ENCODE measurements around the gene SEPTIN2. TPM values are rescaled to one million over a fixed set of nuclear protein-coding genes. Genes with fewer than 3 reads are reported as not detected.

The SEPTIN2 gene
- total RNA-seq, 4 donors from 2014 or later: 135 to 631 (median 268) TPM

DNA sequence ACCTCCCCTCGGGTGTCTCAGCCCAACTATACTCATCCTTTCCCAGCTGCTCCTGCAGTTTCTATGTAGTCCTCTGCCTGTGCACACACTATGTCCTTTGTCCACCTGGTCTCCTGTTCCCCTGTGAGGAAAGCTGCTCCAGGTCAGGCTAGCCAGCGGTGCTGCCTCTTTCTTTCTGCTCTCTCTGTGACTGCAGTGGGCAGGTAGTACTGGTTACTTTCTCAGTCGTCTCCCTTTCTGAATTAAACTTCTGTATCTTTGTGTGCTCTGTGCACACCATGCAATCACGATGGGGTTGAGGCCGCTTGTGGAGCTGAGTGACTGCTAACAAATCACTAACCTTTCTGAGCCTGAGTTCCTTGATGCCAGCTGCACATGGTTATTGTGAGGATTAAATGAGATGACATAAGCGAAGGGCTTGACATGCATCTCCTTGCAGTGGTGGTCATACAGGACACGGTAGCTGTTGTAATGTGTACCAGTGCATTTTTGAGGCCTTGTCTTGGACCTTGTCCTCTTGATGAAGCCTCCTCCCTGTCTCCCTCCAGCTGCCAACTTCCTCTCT is 43.8 kb downstream of the SEPTIN2 start:
- Histone ChIP-seq H3K4me3 (no peak overlapping the region), H3K9me3 (no peaks in the 10 kb centered on the region), H3K27ac (no peak overlapping the region), H3K27me3 (no peaks in the 10 kb centered on the region), H3K4me1 (peaks cover 0 to 6% of the 10 kb centered on the region in 2 donors), H3K36me3 (no peaks in the 10 kb centered on the region)
- intact Hi-C loops (cut with DNase I; ENCODE audit: low total_unique reads): loop anchor here (5.0 kb wide), 1 partner anchor 87 kb away; no protein-coding TSS in a partner anchor
- no peak for TF ChIP-seq POLR2A (IDR thresholded peaks at IDR 0.05)
- TF ChIP-seq, protein P1, sequence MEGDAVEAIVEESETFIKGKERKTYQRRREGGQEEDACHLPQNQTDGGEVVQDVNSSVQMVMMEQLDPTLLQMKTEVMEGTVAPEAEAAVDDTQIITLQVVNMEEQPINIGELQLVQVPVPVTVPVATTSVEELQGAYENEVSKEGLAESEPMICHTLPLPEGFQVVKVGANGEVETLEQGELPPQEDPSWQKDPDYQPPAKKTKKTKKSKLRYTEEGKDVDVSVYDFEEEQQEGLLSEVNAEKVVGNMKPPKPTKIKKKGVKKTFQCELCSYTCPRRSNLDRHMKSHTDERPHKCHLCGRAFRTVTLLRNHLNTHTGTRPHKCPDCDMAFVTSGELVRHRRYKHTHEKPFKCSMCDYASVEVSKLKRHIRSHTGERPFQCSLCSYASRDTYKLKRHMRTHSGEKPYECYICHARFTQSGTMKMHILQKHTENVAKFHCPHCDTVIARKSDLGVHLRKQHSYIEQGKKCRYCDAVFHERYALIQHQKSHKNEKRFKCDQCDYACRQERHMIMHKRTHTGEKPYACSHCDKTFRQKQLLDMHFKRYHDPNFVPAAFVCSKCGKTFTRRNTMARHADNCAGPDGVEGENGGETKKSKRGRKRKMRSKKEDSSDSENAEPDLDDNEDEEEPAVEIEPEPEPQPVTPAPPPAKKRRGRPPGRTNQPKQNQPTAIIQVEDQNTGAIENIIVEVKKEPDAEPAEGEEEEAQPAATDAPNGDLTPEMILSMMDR (IDR thresholded peaks at IDR 0.05): no peak
- DNase-seq: no peak

DNA sequence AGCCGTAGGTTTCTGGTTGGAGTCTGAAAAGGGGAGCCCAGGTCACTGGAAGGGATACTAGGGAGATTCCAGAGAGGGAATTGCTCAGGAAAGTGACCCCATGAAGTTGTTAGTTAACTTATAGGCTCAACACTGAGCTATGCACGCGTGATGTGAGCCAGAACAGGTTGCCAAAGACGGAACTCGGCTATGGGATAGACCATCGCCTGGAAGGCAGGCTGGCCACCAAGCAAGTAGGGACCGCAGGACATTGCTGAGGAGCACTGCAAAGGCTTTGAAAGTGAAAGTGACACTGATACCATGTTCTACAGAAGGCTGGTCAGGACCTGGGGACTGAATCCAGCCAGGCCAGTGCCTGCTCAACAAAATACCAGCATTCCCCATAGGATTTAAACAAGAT is 47.7 kb downstream of the SEPTIN2 start:
- H3K4me3 ChIP-seq: no peak overlapping the region
- H3K27ac ChIP-seq: no peak overlapping the region
- no peaks in the 10 kb centered on the region for H3K9me3 ChIP-seq
- TF ChIP-seq POLR2A (IDR thresholded peaks at IDR 0.05): no peak
- TF ChIP-seq, protein P1 (IDR thresholded peaks at IDR 0.05): no peak
- no peaks in the 10 kb centered on the region for H3K27me3 ChIP-seq
- no peak for DNase-seq
- no peaks in the 10 kb centered on the region for H3K4me1 ChIP-seq
- H3K36me3 ChIP-seq: no peaks in the 10 kb centered on the region
- intact Hi-C loops (cut with DNase I; ENCODE audit: low total_unique reads): no loop called here

DNA sequence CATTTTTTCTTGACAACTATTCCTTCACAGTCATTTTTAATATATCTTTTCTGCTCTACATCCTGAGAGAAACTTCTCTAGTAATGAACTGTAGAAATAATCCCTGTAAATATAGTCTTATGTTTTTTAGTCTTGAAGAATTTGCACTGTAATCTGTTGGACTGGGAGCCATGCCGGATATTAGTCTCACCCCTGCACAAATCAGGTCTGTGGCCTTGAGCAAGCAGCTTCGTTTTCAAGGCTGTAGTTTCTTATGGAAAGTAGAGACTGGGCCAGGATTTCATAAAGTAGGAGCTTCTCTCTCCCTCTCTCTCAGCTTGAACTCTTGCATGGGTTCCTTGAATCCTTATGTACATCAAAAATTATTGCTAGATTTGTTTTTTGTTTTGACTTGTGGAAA is 49.1 kb downstream of the SEPTIN2 start:
- Histone ChIP-seq H3K27ac (no peak overlapping the region), H3K36me3 (no peaks in the 10 kb centered on the region), H3K27me3 (no peaks in the 10 kb centered on the region), H3K9me3 (no peaks in the 10 kb centered on the region), H3K4me1 (no peaks in the 10 kb centered on the region), H3K4me3 (no peak overlapping the region)
- no peak for DNase-seq
- intact Hi-C loops (cut with DNase I; ENCODE audit: low total_unique reads): no loop called here
- no peak for TF ChIP-seq POLR2A (IDR thresholded peaks at IDR 0.05)
- TF ChIP-seq, protein P1 (IDR thresholded peaks at IDR 0.05): no peak

DNA sequence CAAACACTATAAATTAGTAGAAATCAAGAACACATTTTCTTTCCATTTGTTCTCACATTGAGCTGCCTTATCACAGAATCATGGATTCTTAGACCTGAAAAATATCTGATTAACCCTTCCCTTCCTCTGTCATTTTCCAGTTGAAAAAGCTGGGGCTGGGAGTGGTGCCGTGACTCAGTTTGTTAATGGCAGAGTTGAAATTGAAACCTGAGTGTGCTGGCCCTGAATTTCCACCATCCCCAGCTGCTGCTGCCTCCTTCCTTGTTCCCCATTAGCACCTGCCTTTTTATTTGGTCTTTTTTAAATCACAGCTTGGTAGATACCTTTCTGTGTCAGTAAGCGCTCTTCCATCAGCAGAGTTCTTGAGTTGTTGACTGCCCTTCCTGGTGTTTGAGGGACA is 51.0 kb downstream of the SEPTIN2 start:
- DNase-seq: no peak
- Histone ChIP-seq H3K4me3 (no peak overlapping the region), H3K27me3 (no peaks in the 10 kb centered on the region), H3K4me1 (no peaks in the 10 kb centered on the region), H3K9me3 (no peaks in the 10 kb centered on the region), H3K36me3 (no peaks in the 10 kb centered on the region), H3K27ac (no peak overlapping the region)
- intact Hi-C loops (cut with DNase I; ENCODE audit: low total_unique reads): no loop called here
- no peak for TF ChIP-seq POLR2A (IDR thresholded peaks at IDR 0.05)
- TF ChIP-seq, protein P1 (IDR thresholded peaks at IDR 0.05): no peak

DNA sequence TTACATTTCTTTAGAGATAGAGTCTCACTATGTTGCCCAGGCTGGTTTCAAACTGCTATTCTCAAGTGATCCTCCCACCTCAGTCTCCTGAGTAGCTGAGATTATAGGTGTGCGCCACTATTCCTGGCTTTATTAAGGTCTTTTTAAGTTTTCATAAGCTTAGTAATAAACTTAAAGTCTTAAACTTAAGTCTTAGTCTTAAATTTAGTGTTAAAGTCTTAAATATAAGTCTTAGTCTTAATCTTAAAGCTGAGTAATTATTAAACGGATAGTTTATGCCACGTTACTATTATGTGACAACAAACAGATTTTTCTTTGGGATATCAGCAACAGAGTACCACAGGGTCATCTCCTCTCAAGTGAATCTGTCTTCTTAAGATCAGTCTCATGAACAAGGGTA is 52.9 kb downstream of the SEPTIN2 start:
- no peak for DNase-seq
- Histone ChIP-seq H3K9me3 (no peaks in the 10 kb centered on the region), H3K36me3 (no peaks in the 10 kb centered on the region), H3K27ac (no peak overlapping the region), H3K27me3 (no peaks in the 10 kb centered on the region), H3K4me3 (no peak overlapping the region), H3K4me1 (no peaks in the 10 kb centered on the region)
- intact Hi-C loops (cut with DNase I; ENCODE audit: low total_unique reads): no loop called here
- TF ChIP-seq POLR2A (IDR thresholded peaks at IDR 0.05): no peak
- TF ChIP-seq, protein P1 (IDR thresholded peaks at IDR 0.05): no peak

Data from uterus (tissue), 4 donors.